ENCODE results near the gene MAP2. TPM values are rescaled to one million over a fixed set of nuclear protein-coding genes. Genes with fewer than 3 reads are reported as not detected.

MAP2 gene
- 10 to 100 TPM; 18.8 to 30.7 TPM for total RNA-seq

- H3K27ac ChIP-seq = peak within 1 kb of the TSS; percentile 51 to 76
- WGBS = 2% methylated on average over 35 of the region's 57 CpGs
- intact Hi-C loops (cut with DNase I) = loop anchor here (5.0 to 10.0 kb wide), 2 partner anchors 86 to 131 kb away; no protein-coding TSS in a partner anchor
- H3K36me3 ChIP-seq = no peaks in the 10 kb centered on the region
- H3K4me1 ChIP-seq (replicated peaks) = no peaks in the 10 kb centered on the region
- DNase-seq (ENCODE audit: low spot score) = peak; percentile 80
- no peaks in the 10 kb centered on the region for H3K9me3 ChIP-seq
- peak within 1 kb of the TSS; percentile 49 to 57 for H3K4me3 ChIP-seq
- no peaks in the 10 kb centered on the region for H3K27me3 ChIP-seq (replicated peaks; ENCODE audit: insufficient read depth)
- no peak for TF ChIP-seq POLR2AphosphoS5 (IDR thresholded peaks at IDR 0.05)
- peak; percentile 32 for TF ChIP-seq POLR2A (IDR thresholded peaks at IDR 0.05)
- TF ChIP-seq, protein P1, sequence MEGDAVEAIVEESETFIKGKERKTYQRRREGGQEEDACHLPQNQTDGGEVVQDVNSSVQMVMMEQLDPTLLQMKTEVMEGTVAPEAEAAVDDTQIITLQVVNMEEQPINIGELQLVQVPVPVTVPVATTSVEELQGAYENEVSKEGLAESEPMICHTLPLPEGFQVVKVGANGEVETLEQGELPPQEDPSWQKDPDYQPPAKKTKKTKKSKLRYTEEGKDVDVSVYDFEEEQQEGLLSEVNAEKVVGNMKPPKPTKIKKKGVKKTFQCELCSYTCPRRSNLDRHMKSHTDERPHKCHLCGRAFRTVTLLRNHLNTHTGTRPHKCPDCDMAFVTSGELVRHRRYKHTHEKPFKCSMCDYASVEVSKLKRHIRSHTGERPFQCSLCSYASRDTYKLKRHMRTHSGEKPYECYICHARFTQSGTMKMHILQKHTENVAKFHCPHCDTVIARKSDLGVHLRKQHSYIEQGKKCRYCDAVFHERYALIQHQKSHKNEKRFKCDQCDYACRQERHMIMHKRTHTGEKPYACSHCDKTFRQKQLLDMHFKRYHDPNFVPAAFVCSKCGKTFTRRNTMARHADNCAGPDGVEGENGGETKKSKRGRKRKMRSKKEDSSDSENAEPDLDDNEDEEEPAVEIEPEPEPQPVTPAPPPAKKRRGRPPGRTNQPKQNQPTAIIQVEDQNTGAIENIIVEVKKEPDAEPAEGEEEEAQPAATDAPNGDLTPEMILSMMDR (IDR thresholded peaks at IDR 0.05) = peak; percentile 70 to 97 (median 88)
Measured at GRCh38 chr2:209423562-209424198, at the start of gene MAP2. Gene MAP2 (plus strand): TSS chr2:209424047. CDS start chr2:209653171, 229,124 bp downstream.

DNA sequence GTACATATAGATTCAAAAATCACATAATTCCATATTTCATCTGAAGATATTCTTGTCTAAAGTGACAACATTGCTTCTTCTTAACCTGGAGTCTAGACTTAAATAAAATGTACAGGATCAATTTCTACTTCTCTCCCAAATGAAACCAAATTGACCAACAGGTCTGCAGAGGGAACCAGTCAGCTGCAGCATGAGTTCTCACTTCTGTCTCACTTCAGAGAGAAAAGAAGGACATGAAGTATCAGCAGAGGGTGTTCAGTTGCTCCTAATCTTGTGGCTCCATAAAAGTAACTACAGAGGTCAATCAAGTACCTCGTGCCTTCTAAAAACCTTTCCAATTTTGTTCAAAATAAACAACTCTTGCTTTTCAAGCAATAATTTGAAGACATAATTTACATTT lies 47.2 kb upstream of the MAP2 start:
- Histone ChIP-seq H3K4me1 (replicated peaks) (no peaks in the 10 kb centered on the region), H3K27ac (no peak overlapping the region), H3K4me3 (no peak overlapping the region), H3K27me3 (replicated peaks; ENCODE audit: insufficient read depth) (no peaks in the 10 kb centered on the region), H3K9me3 (no peaks in the 10 kb centered on the region), H3K36me3 (no peaks in the 10 kb centered on the region)
- intact Hi-C loops (cut with DNase I) = no loop called here
- 95% methylated on average over 1 of the region's 1 CpG for WGBS
- no peak for DNase-seq (ENCODE audit: low spot score)
- TF ChIP-seq, protein P1 (IDR thresholded peaks at IDR 0.05) = no peak
- TF ChIP-seq POLR2A (IDR thresholded peaks at IDR 0.05) (no peak), POLR2AphosphoS5 (IDR thresholded peaks at IDR 0.05) (no peak)

DNA sequence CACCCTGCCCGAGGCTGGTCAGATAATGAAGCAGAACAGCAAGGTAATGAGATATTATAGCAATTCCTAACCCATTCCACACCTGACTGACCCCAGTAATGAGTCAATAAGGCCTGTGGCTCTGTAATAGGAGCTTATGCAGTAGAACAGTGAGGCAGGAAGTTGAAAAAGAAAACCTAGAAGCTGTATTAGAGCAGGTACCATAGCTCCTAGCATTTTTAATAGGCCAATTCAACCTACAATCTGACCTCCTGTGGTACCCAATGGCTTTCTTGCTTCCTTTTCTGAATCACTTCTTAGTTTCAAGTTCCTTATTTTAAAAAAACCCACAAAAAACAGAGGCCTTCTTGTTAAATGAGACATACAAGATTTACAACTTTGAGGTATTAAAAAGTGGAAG lies 43.6 kb upstream of the MAP2 start:
- DNase-seq (ENCODE audit: low spot score) = no peak
- no peak for TF ChIP-seq POLR2A (IDR thresholded peaks at IDR 0.05)
- TF ChIP-seq, protein P1 (IDR thresholded peaks at IDR 0.05) = no peak
- TF ChIP-seq POLR2AphosphoS5 (IDR thresholded peaks at IDR 0.05) = no peak
- H3K36me3 ChIP-seq = no peaks in the 10 kb centered on the region
- intact Hi-C loops (cut with DNase I) = no loop called here
- no peak overlapping the region for H3K4me3 ChIP-seq
- 59% methylated on average over 1 of the region's 1 CpG for WGBS
- no peaks in the 10 kb centered on the region for H3K4me1 ChIP-seq (replicated peaks)
- no peak overlapping the region for H3K27ac ChIP-seq
- no peaks in the 10 kb centered on the region for H3K9me3 ChIP-seq
- H3K27me3 ChIP-seq (replicated peaks; ENCODE audit: insufficient read depth) = no peaks in the 10 kb centered on the region

- WGBS = 29% methylated on average over 3 of the region's 3 CpGs
- TF ChIP-seq POLR2A (IDR thresholded peaks at IDR 0.05) = no peak
- no peak for TF ChIP-seq POLR2AphosphoS5 (IDR thresholded peaks at IDR 0.05)
- TF ChIP-seq, protein P1 (IDR thresholded peaks at IDR 0.05) = no peak
- no peak overlapping the region for H3K27ac ChIP-seq
- no peaks in the 10 kb centered on the region for H3K9me3 ChIP-seq
- intact Hi-C loops (cut with DNase I) = no loop called here
- H3K27me3 ChIP-seq (replicated peaks; ENCODE audit: insufficient read depth) = no peaks in the 10 kb centered on the region
- no peak overlapping the region for H3K4me3 ChIP-seq
- no peaks in the 10 kb centered on the region for H3K4me1 ChIP-seq (replicated peaks)
- DNase-seq (ENCODE audit: low spot score) = no peak
- no peaks in the 10 kb centered on the region for H3K36me3 ChIP-seq
Measured at GRCh38 chr2:209381091-209381490, 42.8 kb upstream of the MAP2 start.

- Histone ChIP-seq H3K4me3 (no peak overlapping the region), H3K9me3 (no peaks in the 10 kb centered on the region), H3K27me3 (replicated peaks; ENCODE audit: insufficient read depth) (no peaks in the 10 kb centered on the region), H3K27ac (no peak overlapping the region), H3K36me3 (no peaks in the 10 kb centered on the region), H3K4me1 (replicated peaks) (no peaks in the 10 kb centered on the region)
- TF ChIP-seq POLR2A (IDR thresholded peaks at IDR 0.05) = no peak
- TF ChIP-seq, protein P1 (IDR thresholded peaks at IDR 0.05) = no peak
- no peak for TF ChIP-seq POLR2AphosphoS5 (IDR thresholded peaks at IDR 0.05)
- no peak for DNase-seq (ENCODE audit: low spot score)
- intact Hi-C loops (cut with DNase I) = no loop called here
Measured at GRCh38 chr2:209382775-209383174, 41.1 kb upstream of the MAP2 start.
